Stimulated activated CD4-positive, alpha-beta T cell treated with anti-CD3 and anti-CD28 coated beads, TNF-alpha, amount 100 ng/mL, for 48 hours (primary cell): ENCODE results near the gene FMN1.

Source experiments
- DNase-seq, 3 donors: peaks; one replicate each; pipeline ENCODE4 v3.0.0-alpha.2; 2020; ENCODE audit warnings: low read depth in 3 of 3

The FMN1 gene

GRCh38 chr15:33119865-33120264 is 74.6 kb downstream of the FMN1 start:
- DNase-seq = no peak

- no peak for DNase-seq
Observed at GRCh38 chr15:33119273-33119672, 75.2 kb downstream of the FMN1 start.

GRCh38 chr15:33116198-33116597 is 78.3 kb downstream of the FMN1 start:
- DNase-seq = no peak

- no peak for DNase-seq
Observed at GRCh38 chr15:33115191-33115861, 79.2 kb downstream of the FMN1 start.

GRCh38 chr15:33114374-33114717 is 80.2 kb downstream of the FMN1 start:
- no peak for DNase-seq

GRCh38 chr15:33113666-33114373 is 80.7 kb downstream of the FMN1 start:
- DNase-seq = no peak

- no peak for DNase-seq
Observed at GRCh38 chr15:33112541-33113105, 81.9 kb downstream of the FMN1 start.

GRCh38 chr15:33111041-33111451 is 83.5 kb downstream of the FMN1 start:
- no peak for DNase-seq

GRCh38 chr15:33109345-33109744 is 85.2 kb downstream of the FMN1 start:
- no peak for DNase-seq

- DNase-seq = no peak
Observed at GRCh38 chr15:33108518-33108917, 86.0 kb downstream of the FMN1 start.

GRCh38 chr15:33107950-33108349 is 86.6 kb downstream of the FMN1 start:
- no peak for DNase-seq

GRCh38 chr15:33104212-33104611 is 90.3 kb downstream of the FMN1 start:
- peak in 1 of 3 donors; percentile 13 for DNase-seq

- DNase-seq = no peak
Observed at GRCh38 chr15:33101036-33101435, 93.5 kb downstream of the FMN1 start.

- no peak for DNase-seq
Observed at GRCh38 chr15:33100314-33100713, 94.2 kb downstream of the FMN1 start.

- no peak for DNase-seq
Observed at GRCh38 chr15:33099739-33100138, 94.8 kb downstream of the FMN1 start.

GRCh38 chr15:33099213-33099612 is 95.3 kb downstream of the FMN1 start:
- no peak for DNase-seq

GRCh38 chr15:33098094-33099058 is 96.1 kb downstream of the FMN1 start:
- no peak for DNase-seq

- DNase-seq = no peak
Observed at GRCh38 chr15:33096134-33096533, 98.4 kb downstream of the FMN1 start.

- DNase-seq = no peak
Observed at GRCh38 chr15:33095641-33096040, 98.9 kb downstream of the FMN1 start.

- no peak for DNase-seq
Observed at GRCh38 chr15:33094336-33094735, 100.2 kb downstream of the FMN1 start.

- no peak for DNase-seq
Observed at GRCh38 chr15:33093222-33093621, 101.3 kb downstream of the FMN1 start.
